Brain microvascular endothelial cell (primary cell): ENCODE measurements around the gene ZNF8.

ENCODE experiments used
- DNase-seq: peaks from one replicate; pipeline ENCODE4 v3.0.0-alpha.2; 2020
- H3K27ac ChIP-seq: fragments of 250-450 bp; sonication (Bioruptor Pico); 2 replicates; pipeline ENCODE4 v1.5.1; 2020; ENCODE audit warnings: mild to moderate bottlenecking, moderate library complexity
- H3K27me3 ChIP-seq: fragments of 250-450 bp; sonication (Bioruptor Pico); replicated peaks from 2 replicates; pipeline ENCODE4 v1.5.1; 2020; ENCODE audit warnings: mild to moderate bottlenecking
- H3K36me3 ChIP-seq: fragments of 250-450 bp; sonication (Bioruptor Pico); replicated peaks from 2 replicates; pipeline ENCODE4 v1.5.1; 2020; ENCODE audit warnings: mild to moderate bottlenecking
- H3K4me3 ChIP-seq: 2 replicates; pipeline ENCODE4 v1.5.1; 2011; ENCODE audit warnings: low read depth, mild to moderate bottlenecking, control low read depth, low read length, moderate library complexity
- CTCF ChIP-seq: IDR thresholded peaks from 2 replicates; pipeline ENCODE4 v1.5.1; 2011; ENCODE audit warnings: low read depth, mild to moderate bottlenecking, moderate library complexity, low read length, control low read depth, inconsistent platforms; ENCODE audit errors: missing control alignments
- in situ Hi-C: cut with HindIII; loops from 2 replicates; pipeline ENCODE4 v1.10.0; 2017; ENCODE audit warnings: low sequenced_read_pairs, low pct_ligation_motif_present

ZNF8 gene

GRCh38 chr19:58325311-58326022 is 46.7 kb downstream of the ZNF8 start:
- in situ Hi-C loops = no loop called here
- peak; percentile 23 for DNase-seq
- no peak for TF ChIP-seq CTCF
- Histone ChIP-seq H3K36me3 (peaks cover 3% of the 10 kb centered on the region), H3K4me3 (peak overlapping the region; percentile 99), H3K27ac (no peak overlapping the region), H3K27me3 (no peaks in the 10 kb centered on the region)

- in situ Hi-C loops = no loop called here
- Histone ChIP-seq H3K36me3 (peaks cover 3% of the 10 kb centered on the region), H3K27me3 (no peaks in the 10 kb centered on the region), H3K4me3 (peak overlapping the region; percentile 99), H3K27ac (peak overlapping the region; percentile 86)
- DNase-seq = no peak
- TF ChIP-seq CTCF = no peak
These were observed 47.8 kb downstream of the ZNF8 start for GRCh38 chr19:58326501-58326913.

DNA sequence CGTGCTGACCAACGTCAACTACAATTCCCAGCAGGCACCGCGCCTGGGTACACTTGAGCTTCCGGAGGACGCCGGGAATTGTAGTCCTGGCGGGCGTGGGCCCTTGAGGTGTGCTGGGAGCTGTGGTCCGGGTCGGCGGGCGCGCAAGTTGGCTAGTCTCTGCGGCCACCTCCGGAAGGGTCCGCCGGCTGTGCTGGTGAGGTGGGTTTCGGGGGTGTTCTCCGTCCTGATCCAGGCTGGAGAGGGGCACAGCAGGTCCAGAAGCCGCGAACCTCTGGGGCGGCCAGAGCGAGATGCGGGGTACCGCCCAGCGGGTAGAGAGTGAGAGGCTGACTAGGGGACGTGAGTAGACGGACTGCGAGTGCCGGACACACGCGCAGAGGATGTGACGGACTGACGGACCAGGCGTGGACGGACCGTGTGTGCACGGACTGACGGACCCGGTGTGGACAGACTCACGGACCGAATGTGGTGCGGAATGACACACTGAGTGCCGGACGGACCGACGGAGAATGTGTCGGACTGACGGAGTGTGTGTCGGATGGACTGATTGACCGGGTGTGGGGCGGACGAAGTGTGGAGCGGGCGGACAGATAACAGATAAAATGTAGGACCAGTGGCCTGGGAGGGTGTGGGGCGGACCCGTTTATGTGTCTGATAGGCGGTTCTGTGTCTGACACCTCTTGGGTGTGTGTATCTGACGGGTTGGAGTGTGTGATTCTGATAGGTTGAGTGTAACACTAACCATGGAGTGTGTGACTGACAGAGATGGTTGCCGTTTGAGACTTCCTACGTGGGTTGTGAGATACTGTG is 48.4 kb downstream of the ZNF8 start, which contains the start of gene ZSCAN22:
Gene ZSCAN22 (plus strand): TSS at position 81 of the 813 bp plus-strand sequence. CDS start 7,809 bp downstream, outside the sequence.
- DNase-seq = peak; percentile 97
- H3K27ac ChIP-seq = peak within 1 kb of the TSS; percentile 86
- peaks cover 3% of the 10 kb centered on the region for H3K36me3 ChIP-seq
- H3K4me3 ChIP-seq = peak within 1 kb of the TSS; percentile 99
- no peak for TF ChIP-seq CTCF
- H3K27me3 ChIP-seq = no peaks in the 10 kb centered on the region
- in situ Hi-C loops = no loop called here

DNA sequence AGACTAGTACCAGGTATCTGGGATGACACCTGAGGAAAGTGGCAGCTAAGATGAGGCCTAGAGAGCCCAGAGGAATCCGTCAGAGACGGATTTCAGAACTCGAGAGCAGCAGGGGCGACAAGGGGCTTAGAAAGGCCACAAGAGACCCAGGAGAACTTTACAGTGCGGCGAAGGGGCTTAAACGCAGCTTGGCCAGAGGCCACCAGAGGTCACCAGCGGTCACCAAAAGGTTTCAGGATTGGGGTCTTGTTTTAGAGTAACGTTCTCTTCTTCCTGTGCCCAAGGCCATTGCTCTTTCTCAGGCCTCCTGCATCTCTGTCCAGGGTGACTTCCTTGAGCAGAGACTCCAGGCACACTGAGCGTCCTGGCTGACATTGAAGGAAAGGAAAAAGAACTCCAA is 50.2 kb downstream of the ZNF8 start:
- peak; percentile 22 for TF ChIP-seq CTCF
- no peak for DNase-seq
- Histone ChIP-seq H3K36me3 (no peaks in the 10 kb centered on the region), H3K4me3 (no peak overlapping the region), H3K27ac (no peak overlapping the region), H3K27me3 (no peaks in the 10 kb centered on the region)
- in situ Hi-C loops = no loop called here

GRCh38 chr19:58330458-58330857 is 51.7 kb downstream of the ZNF8 start:
- no peaks in the 10 kb centered on the region for H3K27me3 ChIP-seq
- in situ Hi-C loops = no loop called here
- DNase-seq = peak; percentile 59
- H3K4me3 ChIP-seq = no peak overlapping the region
- H3K27ac ChIP-seq = peak overlapping the region; percentile 54
- TF ChIP-seq CTCF = no peak
- H3K36me3 ChIP-seq = peaks cover 9% of the 10 kb centered on the region
